ENCODE results near the gene KRTAP10-1. TPM values are rescaled to one million over a fixed set of nuclear protein-coding genes. Genes with fewer than 3 reads are reported as not detected.
A peak's percentile ranks its signal among the peaks of the same experiment; 100 is the strongest.
"Not testable (repeated sequence)": the region's sequence is repeated elsewhere in the genome, so short reads cannot be mapped to it uniquely, and the experiment has no call there.

Gene KRTAP10-1
- polyA plus RNA-seq, 10 donors: not detected

DNA sequence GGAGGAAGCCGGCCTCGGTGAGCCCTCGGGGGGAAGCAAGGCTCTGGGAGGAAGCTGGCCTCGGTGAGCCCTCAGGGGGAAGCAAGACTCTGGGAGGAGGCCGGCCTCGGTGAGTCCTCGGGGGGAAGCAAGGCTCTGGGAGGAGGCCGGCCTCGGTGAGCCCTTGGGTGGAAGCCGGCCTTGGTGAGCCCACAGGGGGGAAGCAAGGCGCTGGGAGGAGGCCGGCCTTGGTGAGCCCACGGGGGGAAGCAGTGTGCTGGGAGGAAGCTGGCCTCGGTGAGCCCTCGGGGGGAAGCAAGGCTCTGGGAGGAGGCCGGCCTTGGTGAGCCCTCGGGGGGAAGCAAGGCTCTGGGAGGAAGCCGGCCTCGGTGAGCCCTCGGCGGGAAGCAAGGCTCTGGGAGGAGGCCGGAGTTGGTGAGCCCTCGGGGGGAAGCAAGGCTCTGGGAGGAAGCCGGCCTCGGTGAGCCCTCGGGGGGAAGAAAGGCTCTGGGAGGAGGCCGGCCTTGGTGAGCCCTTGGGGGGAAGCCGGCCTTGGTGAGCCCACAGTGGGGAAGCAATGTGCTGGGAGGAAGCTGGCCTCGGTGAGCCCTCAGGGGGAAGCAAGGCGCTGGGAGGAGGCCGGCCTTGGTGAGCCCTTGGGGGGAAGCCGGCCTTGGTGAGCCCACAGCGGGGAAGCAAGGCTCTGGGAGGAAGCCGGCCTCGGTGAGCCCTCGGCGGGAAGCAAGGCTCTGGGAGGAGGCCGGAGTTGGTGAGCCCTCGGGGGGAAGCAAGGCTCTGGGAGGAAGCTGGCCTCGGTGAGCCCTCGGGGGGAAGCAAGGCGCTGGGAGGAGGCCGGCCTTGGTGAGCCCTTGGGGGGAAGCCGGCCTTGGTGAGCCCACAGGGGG is 36.7 kb downstream of the KRTAP10-1 start:
- DNase-seq: not testable (repeated sequence)

DNA sequence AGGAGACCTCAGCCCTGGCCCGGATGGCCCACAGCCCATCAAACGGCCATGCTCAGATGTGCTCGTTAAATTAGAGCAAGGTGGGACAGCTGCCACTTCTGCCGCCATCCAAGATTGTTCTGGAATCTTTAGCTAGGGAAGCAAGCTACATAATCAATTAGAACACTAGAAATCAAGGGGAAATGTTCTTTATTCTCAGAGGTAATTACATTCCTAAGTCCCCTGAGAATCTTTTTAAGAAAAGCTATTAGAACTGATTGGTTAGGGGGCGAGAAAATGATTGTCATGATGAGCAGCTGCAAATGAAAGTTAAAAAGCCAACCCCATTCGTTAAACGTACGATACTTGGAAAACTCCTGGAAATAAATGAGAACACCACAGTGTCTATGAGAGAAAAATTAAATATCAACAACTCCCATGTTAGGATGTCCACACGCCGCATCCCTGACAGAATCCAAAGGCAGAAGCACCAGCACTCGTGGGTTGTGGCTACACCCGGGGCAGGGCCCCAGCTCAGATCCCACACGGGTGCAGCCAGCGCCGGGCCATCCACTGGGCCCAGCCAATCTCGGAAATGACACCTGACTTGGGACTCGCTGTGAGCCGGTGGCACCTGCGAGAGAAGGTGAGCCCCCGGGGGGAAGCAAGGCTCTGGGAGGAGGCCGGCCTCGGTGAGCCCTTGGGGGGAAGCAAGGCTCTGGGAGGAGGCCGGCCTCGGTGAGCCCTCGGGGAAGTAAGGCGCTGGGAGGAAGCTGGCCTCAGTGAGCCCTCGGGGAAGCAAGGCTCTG is 37.6 kb downstream of the KRTAP10-1 start:
- DNase-seq: no peak

DNA sequence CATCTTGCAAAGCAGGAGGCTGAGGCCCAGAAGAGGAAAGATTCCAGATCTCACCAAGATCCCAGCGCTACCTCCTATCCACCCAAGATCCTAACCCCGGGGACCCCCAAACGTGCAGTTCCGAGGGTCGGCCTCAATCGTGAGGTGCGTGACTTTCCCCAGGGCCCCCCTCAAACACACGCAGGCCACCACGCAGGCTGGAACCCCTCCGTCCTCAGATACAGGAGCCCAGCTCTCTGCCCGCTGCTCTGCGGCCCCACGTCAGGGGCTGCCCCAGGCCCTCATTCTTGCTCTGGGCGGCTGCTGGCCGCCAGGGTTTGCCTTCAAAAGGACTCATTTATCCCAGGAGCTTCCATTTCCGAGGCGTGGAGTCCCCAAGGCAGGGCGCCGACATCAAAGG is 39.9 kb downstream of the KRTAP10-1 start:
- DNase-seq: no peak

- no peak for DNase-seq
Observed at GRCh38 chr21:44499631-44500030, 40.4 kb downstream of the KRTAP10-1 start.

DNA sequence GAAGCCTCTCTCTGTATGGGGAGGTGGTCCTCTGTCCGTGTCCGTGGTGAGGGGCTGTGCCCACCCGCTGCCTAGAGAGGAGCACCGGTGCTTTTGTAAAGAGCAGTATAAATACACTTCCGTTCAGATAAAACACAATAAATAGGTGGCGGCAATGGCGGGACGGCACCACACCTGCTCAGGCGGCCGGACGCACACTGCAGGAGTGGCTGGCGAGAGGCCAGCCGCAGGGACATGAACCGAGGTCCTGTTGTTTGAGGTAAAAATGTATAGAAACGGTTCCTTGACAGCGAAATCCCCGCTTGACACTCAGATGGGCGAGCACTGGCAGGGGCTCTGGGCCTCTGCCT is 40.8 kb downstream of the KRTAP10-1 start:
- DNase-seq: no peak

DNA sequence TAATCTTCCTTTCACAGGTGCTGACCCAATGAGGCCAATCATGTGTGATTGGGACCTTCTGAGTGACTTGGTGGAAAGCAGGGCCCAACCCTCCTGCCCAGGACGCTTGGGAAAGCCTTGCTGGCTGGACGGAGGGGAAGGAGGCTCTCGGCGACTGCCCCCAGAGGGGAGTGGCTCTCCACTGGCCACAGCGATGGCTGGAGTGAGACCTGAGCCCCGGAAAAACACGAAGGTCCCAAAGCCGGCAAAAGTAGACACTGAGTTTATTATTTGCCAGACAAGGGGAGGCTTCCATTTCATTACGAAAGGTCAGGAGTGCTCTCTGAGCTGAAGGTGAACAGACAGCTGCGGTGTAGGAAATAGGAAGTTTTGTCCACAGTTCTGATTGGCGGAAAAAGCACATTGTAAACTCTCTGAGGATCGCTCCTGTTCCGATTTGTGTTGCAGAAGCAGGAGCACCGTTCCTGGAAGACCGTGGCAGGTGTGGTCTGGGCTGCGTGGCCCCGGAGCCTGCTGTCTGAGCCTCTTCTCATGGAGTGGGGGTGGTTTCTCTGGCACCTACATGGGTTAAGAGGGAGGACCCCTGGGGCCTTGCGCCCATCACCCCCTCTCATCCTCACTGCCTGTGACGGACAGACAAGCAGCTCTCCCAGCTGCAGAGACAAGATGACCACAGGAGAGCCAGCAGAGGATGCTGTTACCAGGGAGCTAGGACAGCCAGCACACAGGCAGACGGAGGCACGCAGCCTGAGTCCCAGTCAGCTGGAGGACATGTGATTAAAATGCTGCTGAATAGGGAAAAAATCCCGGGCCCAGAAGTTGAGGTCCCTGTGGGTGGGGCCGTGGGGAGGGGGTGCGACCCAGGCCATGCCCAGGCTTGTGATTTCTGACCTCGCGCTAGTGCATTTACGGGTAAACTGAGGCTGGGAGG is 41.5 kb downstream of the KRTAP10-1 start:
- no peak for DNase-seq

DNA sequence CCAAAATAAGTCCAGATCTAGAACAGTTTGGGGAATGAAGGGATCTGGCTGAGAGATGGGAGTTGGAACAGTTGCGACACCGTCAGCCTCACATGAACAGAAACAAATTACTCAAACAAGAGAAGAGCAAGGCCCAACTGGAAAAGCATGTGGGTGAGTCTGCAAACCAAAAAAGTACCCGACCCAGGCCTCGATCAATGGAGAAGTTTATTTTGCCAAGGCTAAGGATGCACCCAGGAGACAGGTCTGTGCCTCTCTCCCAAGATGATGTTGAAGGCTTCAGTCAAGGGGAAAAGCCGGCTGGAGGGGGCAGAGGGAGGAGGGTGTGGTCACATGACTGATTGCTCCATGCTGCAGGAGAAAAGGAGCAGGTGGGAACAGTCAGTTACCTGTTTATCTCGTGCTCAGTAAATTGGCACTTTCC is 42.3 kb downstream of the KRTAP10-1 start:
- DNase-seq: peak in 1 of 3 donors; percentile 35

GRCh38 chr21:44496564-44497550 is 43.1 kb downstream of the KRTAP10-1 start:
- DNase-seq: peak in 1 of 3 donors; percentile 27

DNA sequence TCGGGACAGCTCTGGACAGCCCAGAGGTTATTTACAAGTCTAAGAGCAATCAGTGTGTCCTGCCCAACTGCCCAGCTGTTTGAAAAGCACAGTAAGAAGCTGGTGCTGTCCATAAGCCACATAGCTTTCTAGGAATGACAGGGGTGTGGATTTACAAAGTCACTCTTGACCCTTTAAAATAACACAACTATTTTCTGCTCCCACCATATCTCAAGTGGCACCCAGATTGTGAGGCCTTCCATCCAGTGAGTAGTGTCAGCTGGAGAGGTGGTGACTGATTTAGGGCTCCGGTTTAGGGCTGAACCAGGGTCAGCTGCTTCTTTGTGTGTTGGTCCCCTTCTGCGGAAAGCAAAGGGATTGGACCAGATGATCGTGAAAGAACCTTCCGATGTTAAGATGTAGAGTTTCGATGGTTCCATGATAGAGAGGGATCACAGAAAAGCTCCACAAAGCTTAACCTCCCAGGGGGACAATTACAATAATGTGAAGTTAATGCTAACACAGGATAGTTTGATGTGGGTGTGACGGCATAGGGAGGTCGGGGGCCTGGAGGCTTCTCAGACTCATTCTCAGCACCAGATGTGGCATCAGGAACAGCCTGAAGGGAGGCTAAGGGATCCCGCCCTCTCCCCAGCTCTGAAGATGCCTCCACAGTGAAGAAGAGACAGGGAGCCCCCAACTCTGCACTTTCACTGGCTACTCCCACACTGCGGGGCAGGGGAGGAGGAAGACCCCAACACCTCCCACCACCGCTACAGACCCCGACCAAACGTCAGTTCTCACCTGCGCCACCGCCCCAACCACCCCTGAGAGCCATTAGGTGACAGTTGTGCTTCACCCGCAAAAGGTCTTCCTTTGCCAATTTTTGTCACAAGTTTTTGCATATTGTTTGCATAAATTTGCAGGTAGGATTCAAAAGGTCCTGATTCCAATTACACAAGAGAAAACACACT is 44.1 kb downstream of the KRTAP10-1 start:
- no peak for DNase-seq

DNA sequence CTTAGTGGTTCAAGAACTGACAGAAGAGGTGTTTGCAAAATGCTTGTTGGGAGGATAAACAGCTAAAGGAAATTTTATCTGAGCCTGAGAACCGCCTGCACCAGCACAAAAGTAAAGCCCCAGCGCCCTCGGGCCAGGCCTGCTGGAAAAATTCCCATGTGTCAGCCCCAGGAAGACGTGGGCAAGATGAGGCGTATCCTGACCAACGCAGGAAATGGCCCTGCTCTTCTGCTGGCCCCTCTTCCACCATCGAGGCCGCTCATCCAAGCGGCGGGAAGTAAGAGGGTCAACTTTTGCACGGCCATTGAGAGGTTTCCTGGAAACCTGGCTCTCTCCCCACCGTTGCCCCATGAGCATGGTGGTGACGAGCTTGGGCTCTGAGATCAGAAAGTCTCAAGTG is 45.0 kb downstream of the KRTAP10-1 start:
- DNase-seq: no peak

- no peak for DNase-seq
Observed at GRCh38 chr21:44494418-44494817, 45.6 kb downstream of the KRTAP10-1 start.

DNA sequence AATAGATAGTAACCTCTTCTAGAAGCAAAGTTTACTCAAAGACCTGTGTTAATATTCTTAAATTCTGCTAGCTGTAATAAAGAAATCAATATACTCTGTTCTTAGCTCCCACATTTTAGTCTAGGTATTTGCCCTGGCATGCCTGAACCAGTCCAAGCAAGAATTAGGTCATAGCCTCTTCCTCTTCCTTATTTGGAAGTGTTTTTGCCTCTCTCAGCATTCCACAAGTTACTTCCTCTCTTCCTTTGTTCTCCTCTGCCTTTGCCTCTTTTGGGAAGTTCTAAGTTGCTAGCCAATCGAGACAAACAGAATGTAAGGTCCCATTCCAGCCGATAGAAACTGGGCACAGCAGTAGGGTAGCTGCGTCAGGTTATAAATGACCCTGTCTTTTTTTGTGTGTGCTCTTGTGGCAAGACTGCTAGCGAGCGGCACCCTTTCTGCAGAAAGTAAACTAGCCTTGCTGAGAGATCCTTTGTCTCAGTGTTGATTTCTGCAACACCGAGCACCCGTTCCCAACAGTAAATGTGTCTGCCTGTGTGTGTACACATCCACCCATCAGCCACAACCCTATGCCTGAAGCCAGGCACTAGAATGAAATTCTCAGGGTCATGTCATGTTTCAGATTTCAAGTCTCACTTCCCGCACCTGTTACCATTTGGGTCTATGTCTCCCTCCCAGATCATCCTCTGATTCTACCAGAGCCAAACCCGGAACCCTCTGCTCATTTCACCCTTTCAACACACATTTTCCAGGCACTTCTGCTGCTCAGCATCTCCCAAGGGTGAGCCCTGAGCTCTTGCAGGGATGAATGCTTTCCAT is 47.2 kb downstream of the KRTAP10-1 start:
- DNase-seq: no peak

DNA sequence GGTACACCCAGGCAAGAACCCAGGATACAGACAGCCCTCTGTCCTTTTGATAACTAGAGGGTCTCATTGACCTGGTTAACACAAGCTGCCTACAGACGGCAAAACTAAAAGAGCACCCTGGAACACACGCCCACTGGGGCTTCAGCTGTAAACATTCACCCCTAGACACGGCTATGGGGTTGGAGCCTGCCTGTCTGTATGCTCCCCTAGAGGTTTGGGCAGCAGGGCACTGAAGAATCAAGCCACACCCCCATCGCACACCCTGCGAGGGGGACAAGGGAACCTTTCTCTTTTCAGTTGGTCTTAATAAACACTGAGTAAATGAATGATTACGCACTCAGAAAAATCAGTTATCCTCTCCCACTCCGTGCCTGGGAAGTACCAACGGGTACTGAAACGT is 49.2 kb downstream of the KRTAP10-1 start:
- no peak for DNase-seq

DNA sequence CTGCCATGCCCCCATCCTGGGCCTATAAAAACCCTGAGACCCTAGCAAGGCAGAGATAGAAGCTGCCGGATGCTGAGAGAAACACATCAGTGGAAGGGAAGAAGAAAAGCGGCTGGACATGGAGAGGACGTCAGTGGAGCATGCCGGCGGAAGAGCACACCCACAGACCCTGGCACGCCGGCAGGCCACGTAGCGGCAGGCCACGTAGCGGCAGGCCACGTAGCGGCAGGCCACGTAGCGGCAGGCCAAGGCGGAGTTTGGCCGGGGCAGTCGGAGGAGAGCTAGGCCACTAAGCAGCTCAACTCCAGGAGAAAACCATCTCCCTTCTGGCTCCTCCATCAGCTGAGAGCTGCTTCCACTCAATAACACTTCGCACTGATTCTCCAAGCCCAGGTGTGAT is 49.6 kb downstream of the KRTAP10-1 start:
- DNase-seq: no peak

GRCh38 chr21:44489962-44490361 is 50.0 kb downstream of the KRTAP10-1 start:
- no peak for DNase-seq

Measured in muscle of back (tissue), 11 donors.